ENCODE measurements around the gene IP6K1.

DNA sequence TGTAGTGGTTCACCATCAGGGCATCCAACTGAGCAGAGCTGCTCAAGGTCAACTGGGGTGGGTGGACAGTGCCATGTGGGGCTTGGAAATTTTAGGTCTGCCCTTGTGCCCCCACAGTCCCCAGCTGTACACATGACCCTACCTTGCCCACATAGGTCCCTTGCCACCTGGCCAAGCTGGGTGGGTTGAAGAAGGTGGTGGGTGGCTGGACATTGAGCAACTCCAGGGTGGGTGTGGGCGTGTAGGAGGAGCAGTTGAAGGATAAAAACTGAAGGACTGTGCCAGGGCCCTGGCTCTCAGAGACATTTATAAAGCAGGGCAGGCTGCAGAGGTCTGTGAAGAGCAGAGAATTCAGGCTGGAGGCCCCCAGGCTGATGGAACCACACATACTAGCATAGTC is 12.8 kb upstream of the IP6K1 start:
- TF ChIP-seq, protein P1, sequence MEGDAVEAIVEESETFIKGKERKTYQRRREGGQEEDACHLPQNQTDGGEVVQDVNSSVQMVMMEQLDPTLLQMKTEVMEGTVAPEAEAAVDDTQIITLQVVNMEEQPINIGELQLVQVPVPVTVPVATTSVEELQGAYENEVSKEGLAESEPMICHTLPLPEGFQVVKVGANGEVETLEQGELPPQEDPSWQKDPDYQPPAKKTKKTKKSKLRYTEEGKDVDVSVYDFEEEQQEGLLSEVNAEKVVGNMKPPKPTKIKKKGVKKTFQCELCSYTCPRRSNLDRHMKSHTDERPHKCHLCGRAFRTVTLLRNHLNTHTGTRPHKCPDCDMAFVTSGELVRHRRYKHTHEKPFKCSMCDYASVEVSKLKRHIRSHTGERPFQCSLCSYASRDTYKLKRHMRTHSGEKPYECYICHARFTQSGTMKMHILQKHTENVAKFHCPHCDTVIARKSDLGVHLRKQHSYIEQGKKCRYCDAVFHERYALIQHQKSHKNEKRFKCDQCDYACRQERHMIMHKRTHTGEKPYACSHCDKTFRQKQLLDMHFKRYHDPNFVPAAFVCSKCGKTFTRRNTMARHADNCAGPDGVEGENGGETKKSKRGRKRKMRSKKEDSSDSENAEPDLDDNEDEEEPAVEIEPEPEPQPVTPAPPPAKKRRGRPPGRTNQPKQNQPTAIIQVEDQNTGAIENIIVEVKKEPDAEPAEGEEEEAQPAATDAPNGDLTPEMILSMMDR (IDR thresholded peaks at IDR 0.05), result no peak
- no peak for TF ChIP-seq EZH2 (IDR thresholded peaks at IDR 0.05; ENCODE audit: borderline replicate concordance, insufficient read depth, low read depth, low read length, poor library complexity, severe bottlenecking)
